K562 (cell line): ENCODE measurements around the gene CKAP5.

ENCODE experiments used
- ATF1 ChIP-seq, 2 experiments: fragments of 450-650 bp in 1 of 2; IDR thresholded peaks; 2 replicates each; pipeline ENCODE4 v1.6.1; 2016; ENCODE audit warnings: missing compliant biosample characterization in 1 of 2, missing genetic modification characterization in 1 of 2
- CTCF ChIP-seq, 3 experiments: IDR thresholded peaks in 2 of 3; conservative IDR thresholded peaks in 1 of 3; 2 replicates each; pipeline ENCODE4 v1.5.1; 2011 to 2012; ENCODE audit warnings: low read length in 3 of 3, mild to moderate bottlenecking in 3 of 3, control low read depth in 2 of 3, improper control_type of control experiment in 1 of 3, inconsistent platforms in 1 of 3, low read depth in 1 of 3, mixed read lengths in 1 of 3, moderate library complexity in 1 of 3; ENCODE audit not compliant: insufficient read depth in 2 of 3
- DDX20 ChIP-seq: fragments of 450-650 bp; IDR thresholded peaks from 2 replicates; pipeline ENCODE4 v1.6.1; 2016; ENCODE audit warnings: missing genetic modification characterization, low read depth, mild to moderate bottlenecking, missing compliant biosample characterization, moderate library complexity
- PHF21A ChIP-seq: fragments of 450-650 bp; IDR thresholded peaks from 2 replicates; pipeline ENCODE4 v1.6.1; 2017; ENCODE audit warnings: low read depth, borderline replicate concordance
- POLR2A ChIP-seq: fragments of 450-650 bp; conservative IDR thresholded peaks from 2 replicates; pipeline ENCODE4 v1.6.1; 2016
- SREBF2 ChIP-seq: sonication (generic); formaldehyde crosslinking; IDR thresholded peaks from 2 replicates; pipeline ENCODE4 v1.4.0; 2020; ENCODE audit warnings: mild to moderate bottlenecking, missing genetic modification reagents
- TF ChIP-seq, protein P1 (sequence below): fragments of 450-650 bp; IDR thresholded peaks from 2 replicates; pipeline ENCODE4 v1.6.1; 2016; ENCODE audit warnings: missing biosample characterization, missing genetic modification characterization

DNA sequence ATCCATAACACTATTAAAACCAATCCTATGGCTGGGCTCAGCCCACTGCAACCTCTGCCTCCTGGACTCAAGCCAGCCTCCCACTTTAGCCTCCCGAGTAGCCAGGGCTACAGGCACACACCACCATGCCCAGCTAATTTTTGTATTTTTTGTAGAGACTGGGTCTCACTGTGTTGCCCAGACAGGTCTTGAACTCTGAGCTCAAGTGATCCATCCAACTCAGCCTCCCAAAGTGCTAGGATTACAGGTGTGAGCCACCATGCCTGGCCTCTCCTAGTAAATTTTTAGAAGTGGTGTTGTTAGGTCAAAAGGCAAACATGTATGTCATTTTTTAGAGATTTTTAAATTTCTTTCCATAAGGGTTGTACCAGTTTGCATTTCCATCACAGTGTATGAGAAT, 112.8 kb downstream of the CKAP5 start:
- no peak for TF ChIP-seq CTCF (IDR thresholded peaks at IDR 0.05 in 2 of 3, conservative IDR thresholded peaks at IDR 0.05 in 1 of 3; ENCODE audit: insufficient read depth in 2 of 3, low read depth in 1 of 3, low read length in 3 of 3)
- TF ChIP-seq PHF21A = no peak
- no peak for TF ChIP-seq ATF1 (CRISPR knock-in tag; IDR thresholded peaks at IDR 0.05)
- TF ChIP-seq ATF1 (tag; IDR thresholded peaks at IDR 0.05) = no peak
- TF ChIP-seq DDX20 (tag) = no peak
- TF ChIP-seq, protein P1, sequence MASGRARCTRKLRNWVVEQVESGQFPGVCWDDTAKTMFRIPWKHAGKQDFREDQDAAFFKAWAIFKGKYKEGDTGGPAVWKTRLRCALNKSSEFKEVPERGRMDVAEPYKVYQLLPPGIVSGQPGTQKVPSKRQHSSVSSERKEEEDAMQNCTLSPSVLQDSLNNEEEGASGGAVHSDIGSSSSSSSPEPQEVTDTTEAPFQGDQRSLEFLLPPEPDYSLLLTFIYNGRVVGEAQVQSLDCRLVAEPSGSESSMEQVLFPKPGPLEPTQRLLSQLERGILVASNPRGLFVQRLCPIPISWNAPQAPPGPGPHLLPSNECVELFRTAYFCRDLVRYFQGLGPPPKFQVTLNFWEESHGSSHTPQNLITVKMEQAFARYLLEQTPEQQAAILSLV (tag) = no peak
- TF ChIP-seq POLR2A = no peak
- TF ChIP-seq SREBF2 (CRISPR knock-in tag) = no peak
